Body of pancreas (tissue), 4 donors: ENCODE data around the gene NUCKS1.

Experiments
- CTCF ChIP-seq, 7 experiments: fragments of 450-650 bp in 4 of 7; fragments of 200-600 bp in 3 of 7; sonication (generic) in 3 of 7; IDR thresholded peaks; one replicate each; pipeline ENCODE4 v1.5.1; 2016 to 2019; ENCODE audit warnings: antibody characterized with exemption in 7 of 7
- POLR2A ChIP-seq, 3 donors: fragments of 450-650 bp; IDR thresholded peaks; one replicate each; pipeline ENCODE4 v1.6.1; 2016; ENCODE audit warnings: antibody characterized with exemption in 3 of 3, mild to moderate bottlenecking in 2 of 3

- no peak for TF ChIP-seq CTCF (IDR thresholded peaks at IDR 0.05)
- no peak for TF ChIP-seq POLR2A (IDR thresholded peaks at IDR 0.05)
These were observed 16.1 kb upstream of the NUCKS1 start for GRCh38 chr1:205766038-205766437.
